GM12865 (cell line): ENCODE data around the gene CDH4.

Experiments
- DNase-seq: peaks from one replicate; pipeline ENCODE4 v3.0.0; 2010; ENCODE audit warnings: low read depth
- H3K4me3 ChIP-seq: 2 replicates; pipeline ENCODE4 v1.5.1; 2011; ENCODE audit warnings: mild to moderate bottlenecking, low read depth, low read length, control low read depth
- CTCF ChIP-seq: IDR thresholded peaks from 2 replicates; pipeline ENCODE4 v1.5.1; 2011; ENCODE audit warnings: low read length, control low read depth, low read depth, inconsistent platforms; ENCODE audit not compliant: insufficient read depth; ENCODE audit errors: missing control alignments

The CDH4 gene

GRCh38 chr20:61835791-61836350 lies 583.8 kb downstream of the CDH4 start:
- no peak overlapping the region for H3K4me3 ChIP-seq
- DNase-seq: no peak
- no peak for TF ChIP-seq CTCF

- DNase-seq: no peak
- TF ChIP-seq CTCF: no peak
- no peak overlapping the region for H3K4me3 ChIP-seq
Observed at GRCh38 chr20:61837200-61837599, 585.1 kb downstream of the CDH4 start.

GRCh38 chr20:61839223-61839911 lies 587.3 kb downstream of the CDH4 start:
- no peak for TF ChIP-seq CTCF
- no peak for DNase-seq
- no peak overlapping the region for H3K4me3 ChIP-seq

- no peak for TF ChIP-seq CTCF
- DNase-seq: no peak
- H3K4me3 ChIP-seq: no peak overlapping the region
Observed at GRCh38 chr20:61839912-61840778, 588.1 kb downstream of the CDH4 start.

GRCh38 chr20:61840779-61841455 lies 588.9 kb downstream of the CDH4 start:
- H3K4me3 ChIP-seq: no peak overlapping the region
- DNase-seq: no peak
- TF ChIP-seq CTCF: no peak

GRCh38 chr20:61841551-61841950 lies 589.5 kb downstream of the CDH4 start:
- no peak for TF ChIP-seq CTCF
- H3K4me3 ChIP-seq: no peak overlapping the region
- DNase-seq: no peak
